ENCODE data around the gene NAPA. TPM values are rescaled to one million over a fixed set of nuclear protein-coding genes. Genes with fewer than 3 reads are reported as not detected.

NAPA gene
- total RNA-seq, 1 donor from 2014 or later: 76.2 TPM

DNA sequence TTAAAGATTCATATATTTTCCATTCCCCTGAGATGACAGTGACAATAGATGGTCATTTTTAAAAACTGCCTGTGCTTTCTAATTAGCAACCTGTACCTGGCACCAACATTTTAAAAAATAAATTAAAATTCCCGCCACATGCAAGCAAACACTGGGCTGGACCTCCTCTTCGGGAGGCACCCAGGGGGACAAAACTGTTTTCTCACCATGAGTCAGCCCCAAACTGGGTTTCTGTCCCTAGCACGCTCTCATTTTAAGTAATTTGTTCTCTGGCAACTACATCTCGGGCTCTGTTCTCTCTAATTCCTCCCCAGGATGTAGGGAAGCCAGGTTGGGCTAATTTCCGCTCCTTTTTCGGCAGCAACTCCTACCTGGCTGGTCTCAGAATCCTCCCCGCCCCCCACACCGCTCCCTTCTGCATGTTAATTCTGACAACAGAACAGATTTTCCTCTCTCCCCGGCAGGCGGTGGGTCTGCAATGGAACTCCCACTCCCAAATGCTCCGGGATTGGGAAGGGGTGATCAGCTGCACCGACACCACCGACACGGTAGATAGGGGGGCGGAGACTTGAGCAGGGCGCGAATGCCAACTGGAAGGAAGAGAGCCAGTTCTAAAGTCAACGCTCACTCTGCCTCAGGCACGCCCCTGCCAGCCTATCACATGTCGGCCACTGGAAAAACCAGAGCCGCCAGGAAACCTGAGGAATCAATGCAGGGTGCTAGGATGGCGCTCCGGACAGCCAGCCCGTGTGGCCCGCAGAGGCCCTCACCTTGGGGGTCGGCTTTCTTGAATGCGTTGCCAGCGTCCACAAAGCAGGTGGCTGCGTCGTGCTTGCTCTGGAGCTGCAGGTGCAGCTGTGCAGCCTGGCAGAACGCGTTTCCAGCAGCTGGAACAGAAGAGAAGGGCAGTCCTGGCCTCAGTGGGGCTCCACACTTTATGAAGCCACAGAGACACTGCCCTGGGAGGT is 14.7 kb downstream of the NAPA start:
- no peak for DNase-seq (ENCODE audit: low read depth, low spot score)

DNA sequence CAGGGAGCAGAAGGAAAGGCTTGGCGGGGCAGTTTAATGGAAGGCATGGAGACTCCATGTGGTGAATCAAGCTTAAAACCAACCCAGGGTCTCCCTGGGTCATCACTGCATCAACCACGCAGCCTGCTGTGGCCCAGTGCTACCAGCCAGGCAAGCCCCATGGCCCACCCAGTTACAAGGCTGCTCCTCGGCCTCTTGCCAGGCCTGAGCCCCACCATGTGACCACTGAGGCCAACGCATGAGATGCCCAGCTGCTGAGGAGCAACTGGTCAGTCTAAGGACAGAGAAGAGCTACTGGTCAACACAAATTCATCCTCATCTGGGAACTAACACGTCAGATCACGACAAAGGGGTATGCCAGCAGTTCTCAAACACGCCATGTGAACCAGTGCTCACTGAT is 15.5 kb downstream of the NAPA start:
- no peak for DNase-seq (ENCODE audit: low read depth, low spot score)

DNA sequence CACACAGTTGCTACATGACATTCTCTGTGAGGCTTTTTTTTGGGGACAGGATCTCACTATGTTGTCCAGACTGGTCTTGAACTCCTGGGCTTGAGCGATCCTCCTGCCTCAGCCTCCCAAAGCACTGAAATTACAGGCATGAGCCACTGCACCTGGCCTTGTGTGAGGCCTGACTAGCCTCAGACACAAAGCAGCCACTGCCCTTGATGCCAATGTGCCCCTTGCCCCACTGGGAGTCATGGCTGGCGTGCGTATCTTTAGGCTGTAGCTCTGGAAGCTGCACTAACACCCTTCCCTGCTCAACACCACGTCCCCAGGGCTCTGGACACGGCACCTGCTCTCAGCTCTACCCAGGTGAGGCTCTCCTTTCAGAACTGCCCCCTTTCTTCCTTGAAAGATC is 16.3 kb downstream of the NAPA start:
- DNase-seq (ENCODE audit: low read depth, low spot score): no peak

DNA sequence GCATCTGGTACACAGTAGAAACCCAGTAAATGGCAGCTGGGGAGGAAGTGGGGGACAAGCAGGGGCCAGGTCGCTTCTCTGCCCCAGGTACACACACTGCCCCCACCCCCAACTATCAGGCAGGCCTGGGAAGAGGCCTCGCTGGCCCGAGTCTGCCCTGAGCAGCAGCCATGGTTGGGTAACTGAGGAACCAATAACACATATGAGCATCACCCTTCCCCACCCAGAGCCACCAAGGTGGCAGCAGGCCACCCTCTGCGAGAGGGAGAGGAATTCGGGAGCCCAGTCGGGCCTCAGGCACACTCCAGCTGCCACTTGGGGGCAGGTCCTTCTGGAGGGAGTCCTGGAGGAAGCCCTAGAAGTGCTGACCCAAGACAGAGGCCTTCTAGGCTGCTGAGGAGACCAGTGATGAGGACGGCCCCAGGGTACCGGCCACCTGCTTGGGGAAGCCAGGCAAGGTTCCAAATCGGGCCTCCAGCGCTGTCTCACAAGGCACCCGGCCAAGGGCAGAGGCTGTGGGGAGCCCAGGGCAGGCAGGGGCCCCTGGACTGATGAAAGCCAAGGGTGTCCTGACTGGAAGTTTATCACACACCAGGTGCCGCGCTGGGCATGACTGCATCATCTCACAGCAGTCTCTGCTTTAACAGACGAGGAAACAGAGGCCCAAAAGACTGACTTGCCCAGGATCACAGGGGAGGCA is 16.9 kb downstream of the NAPA start:
- DNase-seq (ENCODE audit: low read depth, low spot score): no peak

DNA sequence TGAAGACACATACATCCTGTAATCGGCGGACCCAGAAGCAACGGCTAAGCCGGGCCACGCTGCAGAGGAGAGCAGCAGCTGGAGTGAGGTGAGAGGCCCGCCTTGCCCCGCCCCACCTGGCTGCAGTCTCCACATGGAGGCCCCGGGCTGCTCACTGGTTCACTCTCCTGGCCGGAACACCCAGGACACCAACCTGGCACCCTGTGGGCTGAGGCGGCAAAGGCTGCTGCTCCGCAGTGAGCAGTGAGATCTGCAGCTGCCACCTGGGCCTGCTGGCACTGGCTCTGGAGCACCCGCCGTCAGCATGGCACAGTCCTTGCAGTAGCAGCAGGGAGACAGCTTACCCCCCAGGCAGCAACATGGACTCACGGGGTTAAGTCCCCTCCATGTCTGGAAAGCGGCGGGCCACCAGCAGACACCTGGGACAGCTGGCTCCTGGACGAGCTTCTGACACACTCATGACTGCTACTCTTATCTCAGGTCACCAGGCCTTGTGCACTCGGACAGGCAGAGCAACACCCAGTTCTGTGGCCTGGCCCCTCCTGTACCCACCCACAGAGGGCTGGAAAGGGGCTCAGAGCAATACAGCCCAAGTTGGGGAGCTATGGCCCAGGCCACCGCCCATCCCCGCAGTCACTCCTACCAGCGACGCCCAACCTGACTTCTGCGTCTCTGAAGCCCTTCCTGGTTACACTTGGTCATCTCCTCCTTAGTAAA is 17.7 kb downstream of the NAPA start:
- DNase-seq (ENCODE audit: low read depth, low spot score): no peak

DNA sequence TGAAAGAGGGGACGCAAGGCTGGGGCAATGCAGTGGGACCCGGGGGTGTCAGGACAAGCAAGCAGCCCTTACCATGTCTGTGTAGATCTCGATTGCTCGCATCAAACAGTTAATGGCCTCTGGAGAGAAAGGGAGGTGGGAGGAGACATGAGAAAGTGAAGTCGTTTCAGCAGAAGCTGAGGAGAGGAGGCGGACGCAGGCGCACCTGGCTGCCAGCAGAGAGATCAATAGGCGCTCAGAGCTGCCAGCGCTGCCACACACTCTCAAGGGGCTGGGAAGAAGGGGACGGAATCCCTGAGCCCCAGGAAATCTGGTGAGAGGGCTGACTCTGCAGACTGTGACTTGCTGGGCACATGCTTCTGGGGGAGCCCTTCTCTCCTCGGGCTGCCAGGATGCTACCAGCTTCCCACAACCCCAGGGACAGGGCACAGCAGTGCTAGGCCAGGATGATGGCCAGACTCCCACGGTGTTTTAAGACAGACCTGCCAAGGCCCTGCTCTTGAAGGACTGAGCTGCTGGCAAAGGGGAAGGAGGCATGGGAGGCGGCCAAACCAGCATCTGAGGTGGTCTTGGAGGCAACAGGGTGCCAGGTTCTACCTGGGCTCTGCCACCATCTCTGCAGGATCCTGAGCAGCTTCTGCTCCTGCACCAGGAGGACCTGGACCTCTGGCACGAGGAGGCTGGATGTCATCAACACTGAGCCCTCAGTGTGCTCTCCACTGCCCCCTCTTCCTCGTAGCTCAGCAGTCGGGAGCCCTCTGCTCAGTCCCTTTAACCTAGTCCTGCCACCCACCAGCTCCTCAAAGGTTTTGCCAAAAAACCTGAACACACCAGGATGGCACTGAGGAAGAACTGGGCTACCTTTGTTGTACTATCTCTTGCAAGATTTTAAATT is 19.1 kb downstream of the NAPA start:
- no peak for DNase-seq (ENCODE audit: low read depth, low spot score)

DNA sequence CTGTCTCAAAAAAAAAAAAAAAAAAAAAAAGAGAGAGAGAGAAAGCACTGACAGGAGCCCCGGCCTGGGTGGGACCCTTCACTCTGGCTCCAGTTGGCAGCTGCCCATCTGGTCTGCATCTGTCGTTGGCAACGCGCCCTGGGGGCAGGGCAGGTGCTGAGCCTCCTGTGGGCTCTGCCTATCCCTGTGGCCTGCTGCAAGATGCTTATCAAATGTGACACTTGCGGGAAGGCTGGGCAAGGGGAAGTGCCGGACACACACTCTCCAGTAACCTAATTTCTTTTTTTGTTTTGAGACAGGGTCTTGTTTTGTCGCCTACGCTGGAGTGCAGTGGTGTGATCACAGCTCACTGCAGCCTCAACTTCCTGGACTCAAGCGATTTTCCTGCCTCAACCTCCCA is 20.1 kb downstream of the NAPA start:
- DNase-seq (ENCODE audit: low read depth, low spot score): no peak

DNA sequence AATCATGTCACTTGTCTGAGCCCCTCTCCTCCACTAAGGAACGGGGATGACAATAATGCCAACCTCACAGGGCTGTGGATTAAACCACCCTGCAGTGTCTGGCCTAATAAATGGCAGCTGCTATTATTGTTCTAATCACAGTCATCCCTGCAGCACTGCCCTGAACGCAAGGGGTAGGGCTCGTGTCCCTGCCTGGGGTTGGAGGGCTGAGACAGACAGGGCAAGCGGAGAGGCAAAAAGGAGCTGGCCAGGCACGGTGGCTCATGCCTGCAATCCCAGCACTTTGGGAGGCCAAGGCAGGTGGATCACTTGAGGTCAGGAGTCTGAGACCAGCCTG is 20.7 kb downstream of the NAPA start:
- DNase-seq (ENCODE audit: low read depth, low spot score): no peak

DNA sequence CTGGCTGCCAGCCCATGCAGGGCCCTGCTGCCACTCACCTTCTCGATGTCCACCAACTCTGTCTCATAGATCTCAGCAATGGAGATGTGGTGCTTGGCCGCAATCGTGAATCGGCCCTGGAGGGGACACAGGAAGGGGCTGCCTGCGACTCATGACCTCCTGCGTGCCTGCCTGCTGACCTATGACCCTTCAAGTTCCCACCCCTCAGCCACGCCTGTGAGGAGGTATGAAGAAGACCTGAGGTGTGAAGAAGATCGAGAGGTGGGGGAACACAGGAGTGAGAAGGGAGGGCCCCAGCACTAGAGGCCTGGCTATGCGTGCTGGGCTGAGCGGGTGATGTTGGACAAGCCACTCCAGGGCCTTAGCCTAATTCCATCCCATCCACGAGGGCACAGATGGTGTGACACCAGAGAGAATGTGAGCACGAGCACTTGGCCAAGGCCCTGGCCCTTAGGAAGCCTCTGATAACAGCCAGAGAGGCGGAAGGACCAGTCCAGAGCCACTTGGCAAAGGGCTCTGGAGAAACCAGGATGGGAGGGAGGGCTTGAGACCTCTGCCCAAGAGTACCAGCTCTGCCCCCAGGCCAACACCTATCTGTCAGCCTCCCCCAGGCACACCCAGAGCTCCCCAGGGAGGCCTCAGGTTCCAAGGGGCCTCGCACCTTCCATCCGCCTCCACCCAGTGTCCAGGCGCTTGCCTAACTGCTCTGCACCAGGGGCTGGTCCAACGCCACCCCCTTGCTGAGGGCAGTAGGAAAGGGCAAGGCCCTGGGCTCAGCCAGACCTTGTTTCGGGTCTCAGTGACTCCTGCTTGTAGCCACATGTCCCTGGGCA is 21.3 kb downstream of the NAPA start:
- no peak for DNase-seq (ENCODE audit: low read depth, low spot score)

DNA sequence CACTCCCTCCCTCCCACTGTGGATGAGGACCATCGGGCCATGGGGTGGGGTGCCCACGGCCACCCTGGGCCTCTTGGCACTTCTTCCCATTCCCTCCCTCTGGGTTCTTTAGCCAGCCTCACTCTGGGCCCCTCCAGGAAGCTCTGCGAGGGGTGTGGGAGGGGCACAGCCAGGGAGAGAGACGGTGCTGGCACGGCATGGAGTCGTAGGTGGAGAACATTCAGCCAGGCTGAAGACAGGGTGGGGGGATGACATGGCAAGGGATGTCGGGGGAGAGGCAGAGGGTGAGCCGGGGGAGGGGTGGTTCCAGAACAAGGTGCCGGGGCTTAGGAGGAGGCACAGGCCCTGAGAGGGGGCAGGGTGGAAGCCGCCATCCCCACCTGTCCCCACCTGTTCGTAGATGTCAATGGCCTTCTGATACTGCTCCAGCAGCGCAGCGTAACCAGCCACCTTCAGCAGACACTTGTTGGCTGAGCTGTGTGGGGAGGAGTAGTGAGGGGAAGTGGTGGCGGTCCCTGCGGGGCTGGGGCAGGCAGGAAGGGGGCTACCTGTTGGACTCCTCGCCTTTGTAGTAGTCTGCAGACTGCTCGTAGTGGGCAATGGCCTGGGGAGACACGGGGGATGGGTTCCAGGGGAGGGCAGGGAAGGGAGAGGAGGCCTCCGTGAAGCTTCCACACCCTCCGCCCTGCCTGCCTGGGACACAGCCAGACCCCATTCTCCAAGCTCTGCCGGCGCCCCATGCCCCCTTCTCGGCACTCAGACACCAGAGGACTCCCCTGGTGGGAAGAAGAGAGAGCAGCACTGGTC is 22.1 kb downstream of the NAPA start:
- DNase-seq (ENCODE audit: low read depth, low spot score): no peak

DNA sequence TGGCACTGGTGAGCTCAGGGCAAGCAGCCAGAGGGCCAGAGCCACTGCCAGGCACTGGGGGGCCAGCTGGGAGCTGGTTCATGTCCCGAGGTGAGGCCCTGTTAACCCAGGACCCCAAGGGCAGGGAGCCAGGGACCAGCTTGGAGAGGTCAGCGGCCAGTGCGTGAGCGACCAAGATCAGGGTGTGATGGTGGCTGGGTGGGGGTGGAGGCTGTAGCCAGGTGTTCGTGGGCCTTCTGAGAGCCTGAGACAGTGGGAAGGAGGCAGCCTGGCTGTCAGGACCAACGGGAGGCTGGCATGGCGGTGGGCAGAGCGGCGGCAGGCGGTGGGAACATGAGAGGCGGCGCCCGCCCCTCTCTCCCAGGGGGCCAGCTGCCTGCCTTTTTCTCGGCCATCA is 22.7 kb downstream of the NAPA start:
- no peak for DNase-seq (ENCODE audit: low read depth, low spot score)

DNA sequence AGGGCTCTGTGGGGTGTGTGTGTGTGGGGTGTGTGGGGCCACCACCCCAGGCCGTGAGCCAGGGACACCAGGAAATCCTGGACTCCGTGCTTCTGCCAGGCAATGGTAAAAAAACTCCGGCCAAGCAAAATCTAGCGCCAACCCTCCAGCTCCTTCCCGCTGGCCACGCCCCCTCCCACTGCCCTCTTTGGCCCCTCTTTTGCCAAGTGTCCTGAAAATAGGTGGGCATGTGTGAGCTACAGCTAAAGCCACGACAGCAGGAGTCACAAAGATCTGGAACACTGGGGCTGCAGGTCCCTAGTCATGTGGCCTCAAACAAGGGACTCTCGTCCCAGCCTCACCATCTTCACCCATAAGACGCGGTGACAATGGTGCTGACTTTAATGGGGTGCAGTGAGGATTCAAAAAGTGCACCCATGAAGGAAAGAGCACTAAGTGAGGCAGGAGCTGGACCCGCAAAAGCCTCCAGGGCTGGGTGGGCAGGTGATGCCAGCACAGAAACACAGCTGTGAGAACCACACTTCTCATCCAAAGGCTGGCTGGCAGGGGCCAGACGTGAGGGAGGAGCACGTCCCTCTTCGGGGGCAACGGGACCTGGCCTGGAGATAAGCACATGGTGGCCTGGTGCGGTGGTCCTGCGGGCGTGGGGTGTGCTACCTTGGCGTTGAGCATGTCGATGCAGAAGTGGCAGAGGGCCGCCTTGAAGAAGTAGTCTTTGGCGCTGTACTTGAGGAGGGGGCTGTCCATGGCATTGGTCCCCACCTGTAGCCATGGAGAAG is 23.3 kb downstream of the NAPA start:
- DNase-seq (ENCODE audit: low read depth, low spot score): no peak

DNA sequence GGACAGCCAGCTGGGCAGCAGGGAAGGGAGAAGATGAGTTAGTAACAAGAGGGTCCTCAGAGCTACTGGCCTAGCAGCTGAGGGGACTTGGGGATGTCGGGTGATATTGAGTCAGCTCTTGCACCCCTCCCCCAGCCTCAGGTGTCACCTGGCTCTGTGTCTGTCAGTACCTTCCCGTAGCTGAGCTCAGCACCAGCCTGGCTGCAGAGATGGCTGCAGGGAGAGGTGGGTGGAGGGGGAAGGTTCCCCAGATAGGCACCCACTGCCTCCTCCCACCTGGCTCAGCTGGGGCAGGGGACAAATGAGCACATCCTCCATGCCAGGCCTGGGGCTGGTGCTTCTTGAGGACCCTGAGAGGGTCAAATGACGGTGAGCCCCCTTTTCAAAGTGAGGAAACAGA is 24.0 kb downstream of the NAPA start:
- DNase-seq (ENCODE audit: low read depth, low spot score): no peak

DNA sequence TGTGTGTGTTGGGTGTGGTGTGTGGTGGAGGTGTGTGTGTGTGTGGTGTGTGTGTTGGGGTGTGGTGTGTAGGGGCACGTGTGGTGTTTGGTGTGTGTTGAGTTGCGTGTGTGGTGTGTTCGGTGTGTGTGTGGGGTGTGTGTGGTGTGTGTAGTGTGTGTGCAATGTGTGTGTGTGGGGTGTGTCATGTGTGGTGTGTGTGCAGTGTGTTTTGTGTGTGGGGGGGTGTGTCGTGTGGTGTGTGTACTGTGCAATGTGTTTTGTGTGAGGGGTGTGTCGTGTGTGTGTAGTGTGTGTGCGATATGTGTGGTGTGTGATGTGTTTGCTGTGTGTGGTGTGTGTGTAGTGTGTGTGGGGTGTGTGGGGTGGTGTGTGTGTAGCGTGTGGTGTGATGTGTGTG is 24.8 kb downstream of the NAPA start:
- DNase-seq (ENCODE audit: low read depth, low spot score): no peak

DNA sequence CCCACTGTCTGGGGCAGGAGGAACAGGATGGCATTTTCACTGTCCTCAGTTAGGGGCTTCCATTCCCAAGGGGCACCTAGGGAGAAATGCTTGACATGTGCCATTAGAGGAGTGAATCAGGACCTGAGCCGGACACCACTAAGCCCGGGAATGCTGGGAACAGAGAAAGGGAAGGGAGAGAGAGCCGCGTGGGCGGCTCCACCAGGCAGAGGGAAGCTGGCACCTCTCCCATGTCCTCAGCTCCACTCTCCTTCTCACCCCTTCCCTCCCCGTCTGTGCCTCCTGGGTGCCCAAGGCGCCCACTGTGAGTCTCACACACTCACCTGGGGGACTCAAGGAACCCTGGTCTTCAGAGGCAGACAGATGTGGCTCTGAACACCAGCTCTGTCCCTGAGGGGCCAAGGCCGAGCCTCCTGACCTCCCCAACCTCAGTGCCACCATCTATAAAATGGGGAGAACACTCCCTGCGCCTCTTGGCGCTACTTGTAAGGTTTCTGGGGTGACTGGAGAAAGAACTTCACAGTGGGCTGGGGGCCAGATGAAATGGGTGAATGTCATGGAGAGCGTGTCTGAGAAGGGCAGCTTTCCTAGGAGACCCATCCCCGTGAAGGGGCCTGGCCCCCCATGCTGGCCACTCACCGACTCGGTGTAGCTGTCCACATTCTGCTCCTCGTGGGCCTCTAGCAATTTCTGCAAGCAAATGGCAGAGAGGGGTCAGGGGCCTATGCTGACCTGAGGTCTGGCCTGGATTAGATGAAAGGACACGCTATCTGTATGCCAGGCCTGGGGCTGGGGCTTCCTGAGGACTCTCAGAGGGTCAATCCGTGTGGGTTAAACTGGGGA is 25.6 kb downstream of the NAPA start:
- DNase-seq (ENCODE audit: low read depth, low spot score): no peak

DNA sequence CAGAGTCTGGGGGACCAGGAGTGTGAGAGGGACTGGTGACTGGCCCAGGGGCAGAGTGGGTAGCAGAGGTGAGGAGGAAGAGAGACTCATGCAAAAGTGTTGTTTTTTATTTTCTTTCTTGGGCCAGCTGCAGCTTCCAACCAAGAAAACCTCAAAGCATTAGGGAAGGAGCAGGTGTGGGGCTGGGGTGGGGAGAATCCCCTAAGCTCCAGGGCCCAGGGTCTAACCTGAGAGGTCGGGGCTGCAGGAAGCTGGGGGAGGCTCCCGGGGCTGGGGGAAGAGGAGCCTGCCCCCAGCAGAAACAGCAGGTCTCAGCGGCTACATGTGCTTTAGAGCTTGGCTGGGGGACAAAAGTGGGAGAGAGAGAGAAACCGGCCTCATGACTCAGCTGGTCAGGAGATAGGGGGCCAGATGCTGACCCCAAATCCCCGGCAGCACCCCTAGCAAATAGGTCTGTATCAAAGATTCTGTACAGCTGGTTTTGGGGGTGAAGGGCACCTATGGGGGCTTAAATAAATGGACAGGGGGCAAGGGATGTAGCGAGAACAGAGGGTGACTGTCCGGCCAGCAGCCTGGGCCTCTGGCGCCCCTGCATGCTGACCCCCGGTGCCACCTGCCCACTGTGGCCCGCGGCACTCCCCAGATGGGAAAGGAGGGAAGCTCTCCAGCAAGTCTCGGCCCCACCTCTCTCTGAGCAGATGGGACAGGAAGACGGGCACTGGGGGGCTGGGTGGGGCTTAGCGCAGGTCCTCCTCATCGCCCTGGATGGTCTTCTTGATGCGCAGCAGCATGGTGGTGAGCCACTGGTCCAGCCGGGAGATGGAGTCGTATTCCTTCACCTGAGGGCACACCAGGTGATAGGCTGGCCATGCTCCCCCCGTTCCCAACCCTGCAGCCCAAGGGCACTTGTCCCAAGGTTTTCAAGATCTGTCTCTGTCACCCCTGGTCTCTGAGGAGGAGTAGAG is 27.0 kb downstream of the NAPA start:
- no peak for DNase-seq (ENCODE audit: low read depth, low spot score)

DNA sequence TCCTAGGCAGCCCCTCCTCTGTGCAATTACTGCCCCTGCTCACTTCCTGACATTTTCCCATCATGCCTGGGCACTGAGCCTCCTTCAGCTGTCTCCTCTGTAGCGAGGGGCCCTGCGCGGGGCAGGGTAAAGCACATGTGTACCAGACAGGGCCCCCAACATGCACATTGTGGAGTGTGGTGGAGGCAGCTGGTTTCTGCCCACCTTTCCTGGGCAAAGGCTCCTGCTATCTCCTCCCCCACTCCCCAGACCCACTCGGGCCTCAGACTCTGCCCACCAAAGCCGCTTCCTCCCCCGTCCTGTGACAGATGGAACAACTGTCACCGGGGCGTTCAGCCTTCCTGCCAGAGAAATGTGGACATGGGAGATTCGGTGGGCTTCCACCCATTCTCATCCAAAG is 28.0 kb downstream of the NAPA start:
- DNase-seq (ENCODE audit: low read depth, low spot score): no peak

Data from pulmonary artery endothelial cell (primary cell).